ENCODE results near the gene SKAP1.

Gene SKAP1

DNA sequence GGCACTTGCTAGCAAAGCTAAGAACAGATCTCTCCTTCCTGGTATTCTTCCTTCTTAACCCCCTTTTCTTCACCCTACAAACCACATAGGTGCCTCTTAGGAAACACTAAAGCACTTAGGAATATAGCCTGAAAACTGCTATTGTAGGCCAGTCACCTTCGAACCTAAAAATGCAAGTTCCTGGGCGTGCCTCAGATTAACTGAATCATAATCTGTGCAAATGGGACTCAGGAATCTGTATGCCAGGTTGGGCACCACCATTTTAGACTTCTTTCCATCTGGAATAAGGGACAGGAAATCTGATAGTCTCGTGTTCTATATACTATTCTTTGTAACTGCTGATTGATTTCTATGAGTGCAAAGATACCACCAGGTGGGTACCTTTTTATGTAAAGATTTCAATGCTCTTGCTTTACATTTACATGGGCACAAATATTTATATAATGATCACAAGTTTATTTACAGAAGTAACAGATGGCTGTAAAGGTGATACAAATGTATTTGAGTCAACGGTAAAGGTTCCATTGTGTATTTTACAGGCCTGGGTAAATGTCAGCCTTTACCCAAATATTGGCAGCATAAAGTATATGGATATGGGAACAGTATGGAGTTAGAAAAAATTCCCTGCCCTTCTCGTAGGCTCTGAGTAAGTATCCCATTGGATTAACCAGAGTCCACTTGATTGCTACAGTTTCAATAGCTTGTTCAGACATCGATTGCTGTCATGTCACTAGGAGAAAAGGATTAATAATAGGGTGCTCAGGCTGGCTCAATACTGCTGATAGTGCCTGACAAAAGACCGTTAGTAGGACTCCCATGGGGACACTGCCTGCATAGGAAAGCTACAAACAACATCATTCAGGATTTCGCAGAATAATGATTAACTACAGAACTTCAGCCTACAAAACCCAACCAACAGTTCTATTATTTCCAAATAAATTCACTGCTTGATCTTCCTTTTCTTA is 197.7 kb downstream of the SKAP1 start:
- H3K9me3 ChIP-seq (ENCODE audit: control extremely low read depth in 1 of 5, control insufficient read depth in 4 of 5, insufficient read depth in 2 of 5, low read depth in 1 of 5, low read length in 4 of 5) = no peaks in the 10 kb centered on the region
- no peak overlapping the region for H3K4me3 ChIP-seq (ENCODE audit: control insufficient read depth in 1 of 7, extremely low read depth in 1 of 7, insufficient read depth in 4 of 7, low read depth in 2 of 7, low read length in 6 of 7)
- H3K27me3 ChIP-seq (replicated peaks in 2 of 5; ENCODE audit: control insufficient read depth in 4 of 5, insufficient read depth in 5 of 5, low read length in 4 of 5) = no peaks in the 10 kb centered on the region
- 100% methylated on average over 4 of the region's 8 CpGs for WGBS (ENCODE audit: insufficient coverage)
- ChIA-PET CTCF (interaction anchor here (1.2 to 1.5 kb wide), 2 partner anchors 12 to 62 kb away, joined by 3 to 4 read pairs; no protein-coding TSS in a partner anchor), POLR2A (no interaction called here)
- DNase-seq = no peak
- no peaks in the 10 kb centered on the region for H3K36me3 ChIP-seq (ENCODE audit: control insufficient read depth in 4 of 4, insufficient read depth in 4 of 4, low read length in 3 of 4)
- no peak overlapping the region for H3K27ac ChIP-seq (ENCODE audit: insufficient read depth in 1 of 2, low read depth in 1 of 2, low read length in 2 of 2, poor library complexity in 1 of 2, severe bottlenecking in 2 of 2)
- no peaks in the 10 kb centered on the region for H3K4me1 ChIP-seq (ENCODE audit: control extremely low read depth in 1 of 4, control insufficient read depth in 4 of 4, insufficient read depth in 4 of 4, low read length in 3 of 4)

DNA sequence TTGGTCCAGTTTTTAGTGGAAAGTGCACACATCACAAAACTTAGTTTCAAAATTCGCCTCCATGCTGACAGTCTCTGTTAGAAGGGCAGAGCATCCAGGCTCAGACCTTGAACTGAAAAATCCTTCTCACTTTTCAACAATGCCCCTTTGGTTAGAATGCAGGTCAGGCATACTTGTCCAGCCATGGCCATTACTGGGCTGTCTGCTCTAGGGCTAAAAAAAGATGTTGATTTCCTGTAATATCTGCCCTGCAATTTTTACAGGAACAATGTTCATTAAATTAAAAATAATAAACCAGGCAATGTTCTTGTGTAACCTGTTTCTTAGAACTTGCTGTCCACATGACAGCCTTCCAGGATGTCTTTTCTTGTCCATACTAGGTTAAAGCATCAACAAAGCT is 200.1 kb downstream of the SKAP1 start:
- no peaks in the 10 kb centered on the region for H3K27me3 ChIP-seq (replicated peaks in 2 of 5; ENCODE audit: control insufficient read depth in 4 of 5, insufficient read depth in 5 of 5, low read length in 4 of 5)
- H3K27ac ChIP-seq (ENCODE audit: insufficient read depth in 1 of 2, low read depth in 1 of 2, low read length in 2 of 2, poor library complexity in 1 of 2, severe bottlenecking in 2 of 2) = no peak overlapping the region
- no peak for DNase-seq
- WGBS (ENCODE audit: insufficient coverage) = 100% methylated on average over 1 of the region's 1 CpG
- ChIA-PET POLR2A (no interaction called here), CTCF (no interaction called here)
- no peaks in the 10 kb centered on the region for H3K9me3 ChIP-seq (ENCODE audit: control extremely low read depth in 1 of 5, control insufficient read depth in 4 of 5, insufficient read depth in 2 of 5, low read depth in 1 of 5, low read length in 4 of 5)
- no peak overlapping the region for H3K4me3 ChIP-seq (ENCODE audit: control insufficient read depth in 1 of 7, extremely low read depth in 1 of 7, insufficient read depth in 4 of 7, low read depth in 2 of 7, low read length in 6 of 7)
- H3K36me3 ChIP-seq (ENCODE audit: control insufficient read depth in 4 of 4, insufficient read depth in 4 of 4, low read length in 3 of 4) = no peaks in the 10 kb centered on the region
- H3K4me1 ChIP-seq (ENCODE audit: control extremely low read depth in 1 of 4, control insufficient read depth in 4 of 4, insufficient read depth in 4 of 4, low read length in 3 of 4) = peaks cover 0 to 2% (median 0%) of the 10 kb centered on the region in 4 experiments

DNA sequence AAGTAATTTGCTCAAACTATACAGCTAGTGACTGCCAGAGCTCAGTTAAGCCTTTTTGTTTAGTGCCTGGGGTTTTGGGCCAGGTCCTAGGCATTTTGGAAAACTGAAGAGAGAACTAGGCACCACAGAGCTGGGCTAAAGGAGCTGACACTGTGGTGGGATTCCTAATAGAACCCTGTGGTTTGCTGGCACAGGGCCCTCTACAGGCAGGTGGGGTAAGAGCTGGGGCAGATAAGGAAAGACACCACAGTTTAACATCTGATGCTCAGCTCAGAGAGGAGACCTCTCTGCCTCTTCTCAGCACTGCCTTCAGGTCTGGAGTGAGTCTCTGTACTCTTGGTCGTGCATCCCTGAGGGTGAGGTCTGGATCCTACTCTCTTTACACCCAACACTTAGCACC is 201.3 kb downstream of the SKAP1 start:
- peaks cover 0 to 2% (median 0%) of the 10 kb centered on the region in 4 experiments for H3K4me1 ChIP-seq (ENCODE audit: control extremely low read depth in 1 of 4, control insufficient read depth in 4 of 4, insufficient read depth in 4 of 4, low read length in 3 of 4)
- POLR2A ChIA-PET = interaction anchor here (1.0 kb wide), 1 partner anchor 22 kb away, joined by 4 read pairs; no protein-coding TSS in a partner anchor
- no peaks in the 10 kb centered on the region for H3K27me3 ChIP-seq (replicated peaks in 2 of 5; ENCODE audit: control insufficient read depth in 4 of 5, insufficient read depth in 5 of 5, low read length in 4 of 5)
- CTCF ChIA-PET = interaction anchor here (0.7 to 4.1 kb wide), 6 partner anchors 11 to 34 kb away, joined by 3 to 35 read pairs (median 4); no protein-coding TSS in a partner anchor
- H3K36me3 ChIP-seq (ENCODE audit: control insufficient read depth in 4 of 4, insufficient read depth in 4 of 4, low read length in 3 of 4) = no peaks in the 10 kb centered on the region
- H3K9me3 ChIP-seq (ENCODE audit: control extremely low read depth in 1 of 5, control insufficient read depth in 4 of 5, insufficient read depth in 2 of 5, low read depth in 1 of 5, low read length in 4 of 5) = no peaks in the 10 kb centered on the region
- DNase-seq = peak in 2 of 3 donors; percentile 23 to 40
- H3K4me3 ChIP-seq (ENCODE audit: control insufficient read depth in 1 of 7, extremely low read depth in 1 of 7, insufficient read depth in 4 of 7, low read depth in 2 of 7, low read length in 6 of 7) = no peak overlapping the region
- WGBS (ENCODE audit: insufficient coverage) = 100% methylated on average over 1 of the region's 1 CpG
- no peak overlapping the region for H3K27ac ChIP-seq (ENCODE audit: insufficient read depth in 1 of 2, low read depth in 1 of 2, low read length in 2 of 2, poor library complexity in 1 of 2, severe bottlenecking in 2 of 2)

DNA sequence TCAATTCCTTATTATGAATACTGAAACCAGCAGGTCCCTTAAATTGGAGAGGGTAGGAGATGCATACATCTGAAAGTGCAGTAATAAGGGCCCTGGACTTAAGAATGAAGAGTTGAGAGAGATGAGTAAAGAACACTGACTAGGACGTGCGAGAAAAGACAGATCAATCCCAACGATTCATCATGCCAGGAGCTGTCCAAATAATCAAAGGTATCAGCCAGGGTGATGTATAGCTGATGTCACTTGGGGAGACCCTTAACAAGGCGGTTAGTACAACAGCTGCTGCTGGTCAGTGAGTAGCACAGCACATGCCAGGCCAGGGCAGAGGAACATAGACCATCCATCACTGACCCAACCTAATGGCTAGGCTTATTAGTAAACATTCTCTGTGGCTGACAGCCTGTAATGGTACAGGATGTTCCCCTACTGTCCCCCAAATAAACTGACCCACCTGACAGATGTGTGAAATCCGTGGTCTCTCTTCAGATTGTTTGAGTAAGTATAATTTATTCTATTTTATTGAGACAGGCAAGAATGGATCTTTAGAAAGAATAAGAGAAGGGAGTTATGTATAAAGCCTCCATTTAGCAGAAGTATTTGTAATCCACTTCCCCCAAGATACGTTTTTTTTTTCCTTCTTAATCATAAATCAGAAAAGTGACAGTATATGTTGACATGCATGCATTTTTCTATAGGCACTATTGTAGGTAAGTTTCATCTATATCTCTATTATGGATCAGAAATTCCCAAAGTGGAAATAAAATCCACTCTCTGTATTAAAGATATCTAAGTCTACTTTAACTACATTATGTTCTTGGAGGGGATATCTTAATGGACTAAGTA is 204.1 kb downstream of the SKAP1 start:
- DNase-seq = no peak
- Histone ChIP-seq H3K27ac (ENCODE audit: insufficient read depth in 1 of 2, low read depth in 1 of 2, low read length in 2 of 2, poor library complexity in 1 of 2, severe bottlenecking in 2 of 2) (no peak overlapping the region), H3K4me1 (ENCODE audit: control extremely low read depth in 1 of 4, control insufficient read depth in 4 of 4, insufficient read depth in 4 of 4, low read length in 3 of 4) (peaks cover 0 to 2% (median 0%) of the 10 kb centered on the region in 4 experiments), H3K27me3 (replicated peaks in 2 of 5; ENCODE audit: control insufficient read depth in 4 of 5, insufficient read depth in 5 of 5, low read length in 4 of 5) (no peaks in the 10 kb centered on the region), H3K4me3 (ENCODE audit: control insufficient read depth in 1 of 7, extremely low read depth in 1 of 7, insufficient read depth in 4 of 7, low read depth in 2 of 7, low read length in 6 of 7) (no peak overlapping the region), H3K36me3 (ENCODE audit: control insufficient read depth in 4 of 4, insufficient read depth in 4 of 4, low read length in 3 of 4) (no peaks in the 10 kb centered on the region), H3K9me3 (ENCODE audit: control extremely low read depth in 1 of 5, control insufficient read depth in 4 of 5, insufficient read depth in 2 of 5, low read depth in 1 of 5, low read length in 4 of 5) (no peaks in the 10 kb centered on the region)
- CTCF ChIA-PET = interaction anchor here (0.6 to 4.1 kb wide), 2 partner anchors 12 to 13 kb away, joined by 3 to 35 read pairs; no protein-coding TSS in a partner anchor
- 82% methylated on average over 5 of the region's 6 CpGs for WGBS (ENCODE audit: insufficient coverage)
- POLR2A ChIA-PET = no interaction called here

DNA sequence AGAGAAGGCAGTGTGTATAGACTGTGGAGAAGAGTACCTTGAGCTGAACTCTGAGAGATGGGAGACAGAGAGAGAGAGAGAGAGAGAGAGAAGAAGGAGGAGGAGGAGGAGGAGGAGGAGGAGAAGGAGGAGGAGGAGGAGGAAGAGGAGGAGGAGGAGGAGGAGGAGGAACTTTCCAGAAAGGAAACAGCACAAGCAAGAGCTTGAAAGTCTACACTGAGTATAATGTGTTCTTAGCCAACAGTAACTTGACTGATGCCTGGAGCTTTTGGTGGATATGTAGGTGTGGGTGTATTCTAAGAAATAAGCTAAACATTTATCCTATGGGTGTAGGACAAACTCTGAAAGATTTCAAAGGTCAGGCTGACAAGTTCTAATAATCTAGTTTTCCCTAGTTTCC is 206.1 kb downstream of the SKAP1 start:
- H3K4me3 ChIP-seq (ENCODE audit: control insufficient read depth in 1 of 7, extremely low read depth in 1 of 7, insufficient read depth in 4 of 7, low read depth in 2 of 7, low read length in 6 of 7) = no peak overlapping the region
- CTCF ChIA-PET = interaction anchor here (0.8 to 2.3 kb wide), 4 partner anchors 9 to 35 kb away, joined by 3 to 8 read pairs (median 3); no protein-coding TSS in a partner anchor

DNA sequence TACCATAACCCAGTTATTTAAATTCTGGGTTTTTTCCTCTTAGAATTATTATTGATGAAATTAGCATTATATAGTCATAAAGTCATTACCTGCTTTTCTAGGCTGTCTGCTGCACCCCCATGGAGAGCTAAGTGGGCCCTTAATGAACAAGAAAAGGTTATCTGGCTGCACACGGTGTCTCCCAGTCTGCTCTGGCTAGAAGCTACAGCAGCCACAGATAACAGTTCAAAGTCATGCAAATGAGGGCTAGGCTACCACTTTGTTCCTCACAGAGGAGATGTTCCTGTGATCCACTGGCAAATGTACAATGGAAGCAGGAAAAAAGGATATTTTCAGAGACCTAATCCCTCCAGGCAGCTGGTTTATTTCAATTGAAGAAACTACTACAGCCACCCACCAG is 210.4 kb downstream of the SKAP1 start:
- Histone ChIP-seq H3K27ac (ENCODE audit: insufficient read depth in 1 of 2, low read depth in 1 of 2, low read length in 2 of 2, poor library complexity in 1 of 2, severe bottlenecking in 2 of 2) (no peak overlapping the region), H3K36me3 (ENCODE audit: control insufficient read depth in 4 of 4, insufficient read depth in 4 of 4, low read length in 3 of 4) (no peaks in the 10 kb centered on the region), H3K9me3 (ENCODE audit: control extremely low read depth in 1 of 5, control insufficient read depth in 4 of 5, insufficient read depth in 2 of 5, low read depth in 1 of 5, low read length in 4 of 5) (no peaks in the 10 kb centered on the region), H3K27me3 (replicated peaks in 2 of 5; ENCODE audit: control insufficient read depth in 4 of 5, insufficient read depth in 5 of 5, low read length in 4 of 5) (no peaks in the 10 kb centered on the region), H3K4me1 (ENCODE audit: control extremely low read depth in 1 of 4, control insufficient read depth in 4 of 4, insufficient read depth in 4 of 4, low read length in 3 of 4) (no peaks in the 10 kb centered on the region), H3K4me3 (ENCODE audit: control insufficient read depth in 1 of 7, extremely low read depth in 1 of 7, insufficient read depth in 4 of 7, low read depth in 2 of 7, low read length in 6 of 7) (no peak overlapping the region)
- ChIA-PET POLR2A (interaction anchor here (0.6 to 0.7 kb wide), 2 partner anchors 54 to 166 kb away, joined by 3 read pairs; no protein-coding TSS in a partner anchor), CTCF (interaction anchor here (0.6 to 1.2 kb wide), 5 partner anchors 12 to 40 kb away, joined by 3 to 4 read pairs (median 3); no protein-coding TSS in a partner anchor)
- WGBS (ENCODE audit: insufficient coverage) = 100% methylated on average over 1 of the region's 1 CpG
- peak in 1 of 3 donors; percentile 39 for DNase-seq

More for the DNA sequence above, 206.1 kb downstream of the SKAP1 start:
- Histone ChIP-seq H3K36me3 (ENCODE audit: control insufficient read depth in 4 of 4, insufficient read depth in 4 of 4, low read length in 3 of 4) (no peaks in the 10 kb centered on the region), H3K27me3 (replicated peaks in 2 of 5; ENCODE audit: control insufficient read depth in 4 of 5, insufficient read depth in 5 of 5, low read length in 4 of 5) (no peaks in the 10 kb centered on the region), H3K4me1 (ENCODE audit: control extremely low read depth in 1 of 4, control insufficient read depth in 4 of 4, insufficient read depth in 4 of 4, low read length in 3 of 4) (peaks cover 0 to 2% (median 0%) of the 10 kb centered on the region in 4 experiments), H3K27ac (ENCODE audit: insufficient read depth in 1 of 2, low read depth in 1 of 2, low read length in 2 of 2, poor library complexity in 1 of 2, severe bottlenecking in 2 of 2) (no peak overlapping the region), H3K9me3 (ENCODE audit: control extremely low read depth in 1 of 5, control insufficient read depth in 4 of 5, insufficient read depth in 2 of 5, low read depth in 1 of 5, low read length in 4 of 5) (no peaks in the 10 kb centered on the region)
- DNase-seq = no peak
- POLR2A ChIA-PET = interaction anchor here (0.5 kb wide), 1 partner anchor 26 kb away, joined by 3 read pairs; no protein-coding TSS in a partner anchor
